ENCODE results near the gene CCDC182. TPM values are rescaled to one million over a fixed set of nuclear protein-coding genes. Genes with fewer than 3 reads are reported as not detected.

The CCDC182 gene
- total RNA-seq, 1 experiment from 2014 or later = not detected

- CTCF ChIA-PET = interaction anchor here (0.8 kb wide), 1 partner anchor 301 kb away, joined by 4 read pairs; the partner anchor contains the start of gene DYNLL2
- Mint-ChIP-seq H3K27me3 (ENCODE audit: unreplicated experiment) (peaks cover 30% of the 10 kb centered on the region), H3K4me3 (ENCODE audit: low read depth, unreplicated experiment) (no peak overlapping the region), H3K36me3 (ENCODE audit: insufficient read depth, unreplicated experiment) (no peaks in the 10 kb centered on the region), H3K27ac (ENCODE audit: unreplicated experiment) (no peak overlapping the region), H3K4me1 (ENCODE audit: low read depth, unreplicated experiment) (no peaks in the 10 kb centered on the region), H3K9me3 (ENCODE audit: low read depth, unreplicated experiment) (no peaks in the 10 kb centered on the region)
- TF ChIP-seq CTCF (IDR thresholded peaks at IDR 0.05; ENCODE audit: unreplicated experiment) = no peak
- no peak for DNase-seq
- intact Hi-C loops (cut with micrococcal nuclease; ENCODE audit: unreplicated experiment) = no loop called here
- no TSS peak for BruUV-seq (replicated peaks)
Observed at GRCh38 chr17:57781386-57782061, 36.4 kb upstream of the CCDC182 start.

GRCh38 chr17:57779706-57780105, 34.6 kb upstream of the CCDC182 start:
- no peak for TF ChIP-seq CTCF (IDR thresholded peaks at IDR 0.05; ENCODE audit: unreplicated experiment)
- Mint-ChIP-seq H3K9me3 (ENCODE audit: low read depth, unreplicated experiment) (no peaks in the 10 kb centered on the region), H3K4me3 (ENCODE audit: low read depth, unreplicated experiment) (no peak overlapping the region), H3K4me1 (ENCODE audit: low read depth, unreplicated experiment) (no peaks in the 10 kb centered on the region), H3K36me3 (ENCODE audit: insufficient read depth, unreplicated experiment) (no peaks in the 10 kb centered on the region), H3K27ac (ENCODE audit: unreplicated experiment) (no peak overlapping the region), H3K27me3 (ENCODE audit: unreplicated experiment) (peaks cover 44% of the 10 kb centered on the region)
- no TSS peak for BruUV-seq (replicated peaks)
- CTCF ChIA-PET = interaction anchor here (0.6 to 0.8 kb wide), 2 partner anchors 641 to 1677 kb away, joined by 4 to 8 read pairs; no protein-coding TSS in a partner anchor
- no peak for DNase-seq
- intact Hi-C loops (cut with micrococcal nuclease; ENCODE audit: unreplicated experiment) = no loop called here

- no peak for TF ChIP-seq CTCF (IDR thresholded peaks at IDR 0.05; ENCODE audit: unreplicated experiment)
- Mint-ChIP-seq H3K4me1 (ENCODE audit: low read depth, unreplicated experiment) (no peaks in the 10 kb centered on the region), H3K4me3 (ENCODE audit: low read depth, unreplicated experiment) (no peak overlapping the region), H3K27ac (ENCODE audit: unreplicated experiment) (no peak overlapping the region), H3K27me3 (ENCODE audit: unreplicated experiment) (peaks cover 57% of the 10 kb centered on the region), H3K9me3 (ENCODE audit: low read depth, unreplicated experiment) (no peaks in the 10 kb centered on the region), H3K36me3 (ENCODE audit: insufficient read depth, unreplicated experiment) (no peaks in the 10 kb centered on the region)
- BruUV-seq (replicated peaks) = no TSS peak
- intact Hi-C loops (cut with micrococcal nuclease; ENCODE audit: unreplicated experiment) = no loop called here
- CTCF ChIA-PET = no interaction called here
- DNase-seq = no peak
Observed at GRCh38 chr17:57778306-57778705, 33.2 kb upstream of the CCDC182 start.

- no peak for DNase-seq
- intact Hi-C loops (cut with micrococcal nuclease; ENCODE audit: unreplicated experiment) = no loop called here
- Mint-ChIP-seq H3K27me3 (ENCODE audit: unreplicated experiment) (peaks cover 77% of the 10 kb centered on the region), H3K27ac (ENCODE audit: unreplicated experiment) (no peak overlapping the region), H3K36me3 (ENCODE audit: insufficient read depth, unreplicated experiment) (no peaks in the 10 kb centered on the region), H3K9me3 (ENCODE audit: low read depth, unreplicated experiment) (no peaks in the 10 kb centered on the region), H3K4me3 (ENCODE audit: low read depth, unreplicated experiment) (no peak overlapping the region), H3K4me1 (ENCODE audit: low read depth, unreplicated experiment) (no peaks in the 10 kb centered on the region)
- no peak for TF ChIP-seq CTCF (IDR thresholded peaks at IDR 0.05; ENCODE audit: unreplicated experiment)
- BruUV-seq (replicated peaks) = no TSS peak
- CTCF ChIA-PET = no interaction called here
Observed at GRCh38 chr17:57776366-57776765, 31.3 kb upstream of the CCDC182 start.
